ENCODE data around the gene SYTL3.

SYTL3 gene

DNA sequence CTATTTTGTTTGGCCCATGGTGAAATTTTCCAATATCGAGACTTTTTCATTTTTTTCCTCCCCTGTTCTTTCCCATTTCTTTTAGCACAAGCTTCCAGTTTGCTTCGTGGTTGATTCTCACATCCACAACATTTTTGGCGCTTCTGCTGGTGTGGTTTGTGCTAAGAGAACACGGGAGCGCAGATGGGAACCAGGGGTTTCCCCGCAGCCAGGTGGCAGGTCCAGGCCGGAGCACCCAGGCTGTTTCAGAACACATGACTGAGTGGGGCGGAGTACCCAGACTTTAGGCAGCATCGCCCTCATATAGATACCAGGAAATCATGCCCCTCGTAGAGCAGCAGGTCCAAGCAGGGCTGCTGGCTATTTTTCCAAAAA, 58.0 kb downstream of the SYTL3 start:
- TF ChIP-seq, protein P1, sequence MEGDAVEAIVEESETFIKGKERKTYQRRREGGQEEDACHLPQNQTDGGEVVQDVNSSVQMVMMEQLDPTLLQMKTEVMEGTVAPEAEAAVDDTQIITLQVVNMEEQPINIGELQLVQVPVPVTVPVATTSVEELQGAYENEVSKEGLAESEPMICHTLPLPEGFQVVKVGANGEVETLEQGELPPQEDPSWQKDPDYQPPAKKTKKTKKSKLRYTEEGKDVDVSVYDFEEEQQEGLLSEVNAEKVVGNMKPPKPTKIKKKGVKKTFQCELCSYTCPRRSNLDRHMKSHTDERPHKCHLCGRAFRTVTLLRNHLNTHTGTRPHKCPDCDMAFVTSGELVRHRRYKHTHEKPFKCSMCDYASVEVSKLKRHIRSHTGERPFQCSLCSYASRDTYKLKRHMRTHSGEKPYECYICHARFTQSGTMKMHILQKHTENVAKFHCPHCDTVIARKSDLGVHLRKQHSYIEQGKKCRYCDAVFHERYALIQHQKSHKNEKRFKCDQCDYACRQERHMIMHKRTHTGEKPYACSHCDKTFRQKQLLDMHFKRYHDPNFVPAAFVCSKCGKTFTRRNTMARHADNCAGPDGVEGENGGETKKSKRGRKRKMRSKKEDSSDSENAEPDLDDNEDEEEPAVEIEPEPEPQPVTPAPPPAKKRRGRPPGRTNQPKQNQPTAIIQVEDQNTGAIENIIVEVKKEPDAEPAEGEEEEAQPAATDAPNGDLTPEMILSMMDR (conservative IDR thresholded peaks at IDR 0.05; ENCODE audit: control insufficient read depth, insufficient read depth, low read depth, low read length), result no peak
- DNase-seq (ENCODE audit: low read depth), result no peak
- H3K4me3 ChIP-seq (ENCODE audit: control insufficient read depth, low read depth, low read length), result no peak overlapping the region

DNA sequence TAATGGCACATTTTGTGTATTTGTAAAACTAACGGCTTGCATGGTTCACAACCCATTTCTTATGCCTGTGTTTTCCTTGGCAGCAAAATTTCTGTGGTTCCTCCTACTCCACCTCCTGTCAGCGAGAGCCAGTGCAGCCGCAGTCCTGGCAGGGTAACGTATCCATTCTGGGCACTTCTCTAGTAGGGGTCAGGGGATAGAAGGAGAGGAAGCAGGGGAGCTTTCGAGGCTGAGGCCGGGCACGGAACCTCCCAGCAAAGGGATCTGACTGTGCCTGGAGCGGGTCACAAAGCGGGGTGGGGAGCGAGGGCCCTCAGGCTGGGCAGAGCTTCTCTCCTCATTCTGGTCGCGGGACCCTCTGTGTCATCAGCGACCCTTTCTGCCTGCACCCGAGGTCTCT, 58.4 kb downstream of the SYTL3 start:
- TF ChIP-seq, protein P1 (conservative IDR thresholded peaks at IDR 0.05; ENCODE audit: control insufficient read depth, insufficient read depth, low read depth, low read length), result peak; percentile 8
- DNase-seq (ENCODE audit: low read depth), result peak; percentile 57
- no peak overlapping the region for H3K4me3 ChIP-seq (ENCODE audit: control insufficient read depth, low read depth, low read length)

DNA sequence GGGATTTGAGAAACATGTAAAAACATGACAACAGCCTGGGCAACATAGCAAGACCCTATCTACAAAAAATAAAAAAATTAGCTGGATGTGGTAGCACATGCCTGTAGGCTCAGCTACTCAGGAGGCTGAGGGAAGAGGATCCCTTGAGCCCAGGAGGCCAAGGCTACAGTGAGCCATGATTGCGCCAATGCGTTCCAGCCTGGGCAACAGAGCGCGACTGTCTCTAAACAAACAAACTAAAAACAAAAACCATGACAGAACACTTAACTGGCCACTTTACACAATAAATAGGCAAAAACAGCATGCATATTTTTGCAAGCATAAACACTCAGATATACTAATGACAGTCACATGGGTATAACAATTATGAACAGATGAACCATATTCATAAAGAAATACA, 60.0 kb downstream of the SYTL3 start:
- TF ChIP-seq, protein P1 (conservative IDR thresholded peaks at IDR 0.05; ENCODE audit: control insufficient read depth, insufficient read depth, low read depth, low read length), result no peak

DNA sequence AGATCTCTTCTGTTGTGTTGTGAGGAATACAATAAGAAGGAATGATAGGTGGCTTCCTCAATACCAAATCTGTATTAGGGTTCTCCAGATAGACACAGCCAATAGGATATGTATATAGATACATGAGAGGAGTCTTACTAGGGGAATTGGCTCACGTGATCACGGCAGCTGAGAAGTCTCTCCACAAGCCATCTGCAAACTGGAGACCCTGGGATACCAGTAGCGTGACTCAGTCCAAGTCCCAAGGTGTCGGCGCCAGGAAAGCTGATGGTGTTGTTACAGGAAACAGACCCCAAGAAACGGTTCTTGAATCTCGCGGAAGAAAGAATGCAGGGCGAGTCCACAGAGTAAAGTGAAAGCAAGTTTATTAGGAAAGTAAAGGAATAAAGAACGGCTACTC, 61.4 kb downstream of the SYTL3 start:
- no peak overlapping the region for H3K4me3 ChIP-seq (ENCODE audit: control insufficient read depth, low read depth, low read length)
- DNase-seq (ENCODE audit: low read depth), result no peak
- TF ChIP-seq, protein P1 (conservative IDR thresholded peaks at IDR 0.05; ENCODE audit: control insufficient read depth, insufficient read depth, low read depth, low read length), result no peak

More for the DNA sequence above, 60.0 kb downstream of the SYTL3 start:
- DNase-seq (ENCODE audit: low read depth), result no peak
- no peak overlapping the region for H3K4me3 ChIP-seq (ENCODE audit: control insufficient read depth, low read depth, low read length)

DNA sequence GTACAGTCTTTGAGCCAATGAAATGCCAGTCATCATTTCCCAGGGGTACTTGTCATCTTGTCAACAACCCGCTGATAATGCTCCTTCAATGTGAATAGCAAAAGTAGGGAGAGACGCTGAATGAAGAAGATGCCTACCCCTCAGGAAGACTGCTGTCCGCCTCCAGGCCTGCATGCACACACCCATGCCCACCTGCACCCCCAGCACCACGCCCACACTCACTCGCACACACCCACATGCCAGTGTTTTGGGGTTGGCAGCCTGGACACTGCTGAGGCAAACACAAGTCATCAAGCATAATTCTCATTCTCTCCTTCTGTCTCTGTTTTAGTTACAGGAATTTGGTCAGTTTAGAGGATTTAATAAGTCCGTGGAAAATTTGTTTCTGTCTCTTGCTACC, 63.6 kb downstream of the SYTL3 start:
- no peak for DNase-seq (ENCODE audit: low read depth)
- TF ChIP-seq, protein P1 (conservative IDR thresholded peaks at IDR 0.05; ENCODE audit: control insufficient read depth, insufficient read depth, low read depth, low read length), result no peak
- H3K4me3 ChIP-seq (ENCODE audit: control insufficient read depth, low read depth, low read length), result no peak overlapping the region

DNA sequence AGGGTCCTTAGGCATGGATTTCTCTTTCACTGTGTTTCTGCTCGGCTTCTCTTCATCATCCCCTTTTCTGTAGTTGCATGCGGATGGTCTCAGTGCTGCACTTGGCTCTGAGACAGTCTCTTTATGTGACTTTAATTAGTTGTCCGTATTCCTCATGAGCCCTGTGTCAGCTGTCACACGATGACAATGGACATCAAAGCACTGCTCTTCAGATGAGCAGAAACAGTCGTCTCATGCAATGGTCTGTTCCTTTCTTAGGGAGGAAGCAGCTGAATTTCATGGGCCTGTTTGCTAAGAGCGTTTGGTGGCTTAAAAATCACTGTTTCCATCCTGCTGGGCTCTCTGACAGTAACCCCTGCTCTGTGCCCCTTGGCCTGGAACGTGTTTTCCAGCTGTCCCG, 64.9 kb downstream of the SYTL3 start:
- no peak for DNase-seq (ENCODE audit: low read depth)
- TF ChIP-seq, protein P1 (conservative IDR thresholded peaks at IDR 0.05; ENCODE audit: control insufficient read depth, insufficient read depth, low read depth, low read length), result no peak
- no peak overlapping the region for H3K4me3 ChIP-seq (ENCODE audit: control insufficient read depth, low read depth, low read length)

Measured in fibroblast of mammary gland (primary cell).